Left lung (tissue), 10 donors: ENCODE data around the gene RPTOR. TPM values are rescaled to one million over a fixed set of nuclear protein-coding genes. Genes with fewer than 3 reads are reported as not detected.

ENCODE experiments used
- ATAC-seq: fragments of 200-7000 bp; cut with Tn5 transposase; one replicate; pipeline ENCODE4 v1.9.1; 2020; ENCODE audit warnings: moderate library complexity
- DNase-seq, 4 donors: peaks; one replicate each; pipeline ENCODE4 v3.0.0-alpha.2; 2013 to 2020
- H3K27ac ChIP-seq, 2 donors: fragments of 200-600 bp; sonication (generic) in 1 of 2; one replicate each; pipeline versions ENCODE4 v1.5.0 to v1.8.0; 2020 to 2021
- H3K27me3 ChIP-seq, 2 donors: fragments of 200-600 bp; sonication (generic) in 1 of 2; one replicate each; pipeline versions ENCODE4 v1.5.0 to v1.8.0; 2020 to 2021
- H3K36me3 ChIP-seq, 2 donors: fragments of 200-600 bp; sonication (generic) in 1 of 2; one replicate each; pipeline versions ENCODE4 v1.5.0 to v1.8.0; 2020 to 2021
- H3K4me1 ChIP-seq, 2 donors: fragments of 200-600 bp; one replicate each; pipeline ENCODE4 v1.8.0; 2021
- H3K4me3 ChIP-seq, 2 donors: fragments of 200-600 bp; sonication (generic) in 1 of 2; one replicate each; pipeline versions ENCODE4 v1.5.0 to v1.8.0; 2020 to 2021; ENCODE audit warnings: mild to moderate bottlenecking in 1 of 2
- H3K9me3 ChIP-seq, 2 donors: fragments of 200-600 bp; sonication (generic) in 1 of 2; one replicate each; pipeline versions ENCODE4 v1.5.0 to v1.8.0; 2020 to 2021
- CTCF ChIP-seq, 2 donors: fragments of 200-600 bp; sonication (generic) in 1 of 2; IDR thresholded peaks; one replicate each; pipeline versions ENCODE4 v1.5.0 to v1.8.0; 2021; ENCODE audit warnings: antibody characterized with exemption in 2 of 2
- intact Hi-C, 2 donors: fragments of 100-400 bp; cut with DNase I; formaldehyde crosslinking; loops; one replicate each; pipeline versions ENCODE4 v1.11.2 to v1.14.2; 2022
- polyA plus RNA-seq, 6 donors: library from polyadenylated mRNA; unstranded; fragments of 120-200 nt; gene quantifications; one replicate each; pipeline ENCODE4 v1.2.1, GENCODE V29; 2013; ENCODE audit not compliant: insufficient read length in 6 of 6
- total RNA-seq, 2 donors: library from RNA; stranded (reverse); fragmentation: NEBNext Ultra II Directional; extraction: Animal tissue kit (Norgen Biotek cat#: 25700); gene quantifications; one replicate each; pipeline ENCODE4 v1.2.1, GENCODE V29; 2021
- donor health status: DM: no; HTN: yes; CAD: no.
- donor health status: DM: no; HTN: no; CAD: no.

Gene RPTOR
- total and polyA plus RNA-seq, 8 donors, result 14.2 to 39.2 (median 20.7) TPM

- Histone ChIP-seq H3K9me3 (no peaks in the 10 kb centered on the region), H3K4me1 (no peaks in the 10 kb centered on the region), H3K27ac (no peak overlapping the region), H3K36me3 (no peaks in the 10 kb centered on the region), H3K4me3 (no peak overlapping the region), H3K27me3 (no peaks in the 10 kb centered on the region)
- no peak for TF ChIP-seq CTCF (IDR thresholded peaks at IDR 0.05)
- ATAC-seq (no peak), DNase-seq (no peak)
- intact Hi-C loops, result no loop called here
Measured at GRCh38 chr17:80618304-80618703, 73.7 kb downstream of the RPTOR start.

- Histone ChIP-seq H3K27me3 (no peaks in the 10 kb centered on the region), H3K27ac (no peak overlapping the region), H3K36me3 (no peaks in the 10 kb centered on the region), H3K4me1 (no peaks in the 10 kb centered on the region), H3K4me3 (no peak overlapping the region), H3K9me3 (no peaks in the 10 kb centered on the region)
- intact Hi-C loops, result no loop called here
- DNase-seq (no peak), ATAC-seq (peak; percentile 78)
- no peak for TF ChIP-seq CTCF (IDR thresholded peaks at IDR 0.05)
Measured at GRCh38 chr17:80619535-80620235, 75.0 kb downstream of the RPTOR start.

GRCh38 chr17:80621335-80621996, 76.8 kb downstream of the RPTOR start:
- no peak for ATAC-seq
- H3K27me3 ChIP-seq, result no peaks in the 10 kb centered on the region
- H3K36me3 ChIP-seq, result peaks cover 0 to 3% of the 10 kb centered on the region in 2 donors
- no peak for TF ChIP-seq CTCF (IDR thresholded peaks at IDR 0.05)
- intact Hi-C loops, result no loop called here
- no peak overlapping the region for H3K27ac ChIP-seq
- H3K9me3 ChIP-seq, result no peaks in the 10 kb centered on the region
- no peak for DNase-seq
- H3K4me1 ChIP-seq, result no peaks in the 10 kb centered on the region
- no peak overlapping the region for H3K4me3 ChIP-seq

GRCh38 chr17:80621997-80622357, 77.3 kb downstream of the RPTOR start:
- no peak for ATAC-seq

More at GRCh38 chr17:80621997-80622357, 77.3 kb downstream of the RPTOR start:
- peaks cover 0 to 8% of the 10 kb centered on the region in 2 donors for H3K36me3 ChIP-seq
- H3K27ac ChIP-seq, result no peak overlapping the region
- no peaks in the 10 kb centered on the region for H3K9me3 ChIP-seq
- no peak for TF ChIP-seq CTCF (IDR thresholded peaks at IDR 0.05)
- H3K4me3 ChIP-seq, result no peak overlapping the region
- no peaks in the 10 kb centered on the region for H3K27me3 ChIP-seq
- no peak for DNase-seq
- H3K4me1 ChIP-seq, result no peaks in the 10 kb centered on the region
- intact Hi-C loops, result no loop called here
